Liver (tissue), 3 donors: ENCODE data around the gene ITCH.

Source experiments
- JUND ChIP-seq, 2 donors: IDR thresholded peaks; 2 replicates each; pipeline ENCODE4 v1.6.1; 2016; ENCODE audit warnings: antibody characterized with exemption in 2 of 2
- RXRA ChIP-seq, 2 donors: IDR thresholded peaks; 2 replicates each; pipeline ENCODE4 v1.6.1; 2017 to 2018; ENCODE audit warnings: antibody characterized with exemption in 2 of 2, mild to moderate bottlenecking in 1 of 2
- SP1 ChIP-seq: IDR thresholded peaks from 2 replicates; pipeline ENCODE4 v1.6.1; 2018; ENCODE audit warnings: antibody characterized with exemption, mild to moderate bottlenecking
- YY1 ChIP-seq: IDR thresholded peaks from 2 replicates; pipeline ENCODE4 v1.6.1; 2016; ENCODE audit warnings: antibody characterized with exemption, mild to moderate bottlenecking
- TF ChIP-seq, protein P1 (sequence below): fragments of 150-350 bp; IDR thresholded peaks from 2 replicates; pipeline ENCODE4 v1.5.1; 2017; ENCODE audit warnings: improper control_type of control experiment, low read depth, low read length; ENCODE audit not compliant: missing input control
- TF ChIP-seq, protein P2 (sequence below): IDR thresholded peaks from 2 replicates; pipeline ENCODE4 v1.6.1; 2016; ENCODE audit warnings: antibody characterized with exemption, mild to moderate bottlenecking
- TF ChIP-seq, protein P3 (sequence below): IDR thresholded peaks from 2 replicates; pipeline ENCODE4 v1.6.1; 2016; ENCODE audit warnings: antibody characterized with exemption
- donor health status: healthy.
- donor health status: healthy.

DNA sequence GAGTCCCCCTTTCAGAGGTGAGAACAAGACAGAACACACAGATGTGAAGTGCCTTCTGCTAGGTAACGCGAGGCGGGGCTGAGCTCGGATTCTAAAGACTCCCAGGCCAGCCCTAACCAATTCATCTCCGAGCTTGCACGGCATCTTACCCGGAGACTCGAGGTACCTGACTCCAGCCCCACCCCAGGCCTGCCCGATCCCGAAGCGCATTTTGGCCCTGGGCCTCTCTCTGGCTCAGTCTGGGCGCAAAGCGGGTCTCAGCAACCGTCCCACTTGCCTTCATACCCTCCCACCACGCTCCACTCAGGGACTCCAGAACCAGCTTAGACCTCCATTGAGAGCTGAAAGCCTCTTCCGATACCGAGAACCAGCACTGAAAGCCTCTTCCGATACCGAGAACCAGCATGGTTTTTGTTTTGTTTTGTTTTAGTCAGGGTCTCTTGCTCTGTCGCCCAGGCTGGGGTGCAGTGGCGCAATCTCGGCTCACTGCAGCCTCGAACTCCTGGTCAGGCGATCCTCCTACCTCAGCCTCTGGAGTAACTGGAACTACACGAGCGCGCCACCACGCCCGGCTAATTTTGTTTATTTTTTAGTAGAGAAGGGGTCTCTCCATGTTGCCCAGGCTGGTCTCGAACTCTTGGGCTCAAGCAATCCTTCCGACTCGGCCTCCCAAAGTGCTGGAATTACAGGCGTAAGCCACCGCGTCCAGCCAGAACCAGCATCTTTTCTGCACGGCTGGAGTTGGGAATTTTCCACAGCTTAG is 152.6 kb downstream of the ITCH start:
- TF ChIP-seq, protein P1, sequence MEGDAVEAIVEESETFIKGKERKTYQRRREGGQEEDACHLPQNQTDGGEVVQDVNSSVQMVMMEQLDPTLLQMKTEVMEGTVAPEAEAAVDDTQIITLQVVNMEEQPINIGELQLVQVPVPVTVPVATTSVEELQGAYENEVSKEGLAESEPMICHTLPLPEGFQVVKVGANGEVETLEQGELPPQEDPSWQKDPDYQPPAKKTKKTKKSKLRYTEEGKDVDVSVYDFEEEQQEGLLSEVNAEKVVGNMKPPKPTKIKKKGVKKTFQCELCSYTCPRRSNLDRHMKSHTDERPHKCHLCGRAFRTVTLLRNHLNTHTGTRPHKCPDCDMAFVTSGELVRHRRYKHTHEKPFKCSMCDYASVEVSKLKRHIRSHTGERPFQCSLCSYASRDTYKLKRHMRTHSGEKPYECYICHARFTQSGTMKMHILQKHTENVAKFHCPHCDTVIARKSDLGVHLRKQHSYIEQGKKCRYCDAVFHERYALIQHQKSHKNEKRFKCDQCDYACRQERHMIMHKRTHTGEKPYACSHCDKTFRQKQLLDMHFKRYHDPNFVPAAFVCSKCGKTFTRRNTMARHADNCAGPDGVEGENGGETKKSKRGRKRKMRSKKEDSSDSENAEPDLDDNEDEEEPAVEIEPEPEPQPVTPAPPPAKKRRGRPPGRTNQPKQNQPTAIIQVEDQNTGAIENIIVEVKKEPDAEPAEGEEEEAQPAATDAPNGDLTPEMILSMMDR = no peak
- TF ChIP-seq, protein P2, sequence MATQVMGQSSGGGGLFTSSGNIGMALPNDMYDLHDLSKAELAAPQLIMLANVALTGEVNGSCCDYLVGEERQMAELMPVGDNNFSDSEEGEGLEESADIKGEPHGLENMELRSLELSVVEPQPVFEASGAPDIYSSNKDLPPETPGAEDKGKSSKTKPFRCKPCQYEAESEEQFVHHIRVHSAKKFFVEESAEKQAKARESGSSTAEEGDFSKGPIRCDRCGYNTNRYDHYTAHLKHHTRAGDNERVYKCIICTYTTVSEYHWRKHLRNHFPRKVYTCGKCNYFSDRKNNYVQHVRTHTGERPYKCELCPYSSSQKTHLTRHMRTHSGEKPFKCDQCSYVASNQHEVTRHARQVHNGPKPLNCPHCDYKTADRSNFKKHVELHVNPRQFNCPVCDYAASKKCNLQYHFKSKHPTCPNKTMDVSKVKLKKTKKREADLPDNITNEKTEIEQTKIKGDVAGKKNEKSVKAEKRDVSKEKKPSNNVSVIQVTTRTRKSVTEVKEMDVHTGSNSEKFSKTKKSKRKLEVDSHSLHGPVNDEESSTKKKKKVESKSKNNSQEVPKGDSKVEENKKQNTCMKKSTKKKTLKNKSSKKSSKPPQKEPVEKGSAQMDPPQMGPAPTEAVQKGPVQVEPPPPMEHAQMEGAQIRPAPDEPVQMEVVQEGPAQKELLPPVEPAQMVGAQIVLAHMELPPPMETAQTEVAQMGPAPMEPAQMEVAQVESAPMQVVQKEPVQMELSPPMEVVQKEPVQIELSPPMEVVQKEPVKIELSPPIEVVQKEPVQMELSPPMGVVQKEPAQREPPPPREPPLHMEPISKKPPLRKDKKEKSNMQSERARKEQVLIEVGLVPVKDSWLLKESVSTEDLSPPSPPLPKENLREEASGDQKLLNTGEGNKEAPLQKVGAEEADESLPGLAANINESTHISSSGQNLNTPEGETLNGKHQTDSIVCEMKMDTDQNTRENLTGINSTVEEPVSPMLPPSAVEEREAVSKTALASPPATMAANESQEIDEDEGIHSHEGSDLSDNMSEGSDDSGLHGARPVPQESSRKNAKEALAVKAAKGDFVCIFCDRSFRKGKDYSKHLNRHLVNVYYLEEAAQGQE = no peak
- TF ChIP-seq JUND (IDR thresholded peaks at IDR 0.05) = no peak
- TF ChIP-seq SP1 = no peak
- TF ChIP-seq RXRA (IDR thresholded peaks at IDR 0.05) = no peak
- no peak for TF ChIP-seq YY1
- TF ChIP-seq, protein P3, sequence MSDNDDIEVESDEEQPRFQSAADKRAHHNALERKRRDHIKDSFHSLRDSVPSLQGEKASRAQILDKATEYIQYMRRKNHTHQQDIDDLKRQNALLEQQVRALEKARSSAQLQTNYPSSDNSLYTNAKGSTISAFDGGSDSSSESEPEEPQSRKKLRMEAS = no peak
